Central memory CD4-positive, alpha-beta T cell (primary cell): ENCODE data around the gene SETD3.

Experiments
- DNase-seq: peaks from one replicate; pipeline ENCODE4 v3.0.0; 2022

SETD3 gene

GRCh38 chr14:99454246-99454645, 26.4 kb downstream of the SETD3 start:
- DNase-seq, result no peak

GRCh38 chr14:99452968-99453367, 27.7 kb downstream of the SETD3 start:
- DNase-seq, result no peak

GRCh38 chr14:99451234-99451633, 29.4 kb downstream of the SETD3 start:
- DNase-seq, result no peak

- DNase-seq, result no peak
Observed at GRCh38 chr14:99450266-99450665, 30.4 kb downstream of the SETD3 start.

GRCh38 chr14:99447739-99448138, 32.9 kb downstream of the SETD3 start:
- no peak for DNase-seq

- no peak for DNase-seq
Observed at GRCh38 chr14:99445931-99446330, 34.7 kb downstream of the SETD3 start.

GRCh38 chr14:99441918-99442317, 38.7 kb downstream of the SETD3 start:
- no peak for DNase-seq

GRCh38 chr14:99441157-99441870, 39.3 kb downstream of the SETD3 start:
- no peak for DNase-seq

GRCh38 chr14:99440278-99440677, 40.4 kb downstream of the SETD3 start:
- DNase-seq, result no peak

GRCh38 chr14:99437706-99438105, 43.0 kb downstream of the SETD3 start:
- DNase-seq, result no peak

GRCh38 chr14:99436247-99437180, 44.1 kb downstream of the SETD3 start:
- DNase-seq, result no peak

- DNase-seq, result no peak
Observed at GRCh38 chr14:99435327-99435726, 45.3 kb downstream of the SETD3 start.

- DNase-seq, result no peak
Observed at GRCh38 chr14:99432485-99432884, 48.2 kb downstream of the SETD3 start.

GRCh38 chr14:99431986-99432385, 48.7 kb downstream of the SETD3 start:
- DNase-seq, result no peak

GRCh38 chr14:99430491-99430890, 50.2 kb downstream of the SETD3 start:
- peak; percentile 10 for DNase-seq

- no peak for DNase-seq
Observed at GRCh38 chr14:99427632-99428300, 52.9 kb downstream of the SETD3 start.

- no peak for DNase-seq
Observed at GRCh38 chr14:99426813-99427346, 53.8 kb downstream of the SETD3 start.

GRCh38 chr14:99426265-99426664, 54.4 kb downstream of the SETD3 start:
- no peak for DNase-seq

GRCh38 chr14:99425272-99425681, 55.4 kb downstream of the SETD3 start:
- DNase-seq, result no peak

GRCh38 chr14:99424306-99424877, 56.3 kb downstream of the SETD3 start:
- no peak for DNase-seq

GRCh38 chr14:99423434-99423833, 57.2 kb downstream of the SETD3 start:
- no peak for DNase-seq

GRCh38 chr14:99422228-99423010, 58.2 kb downstream of the SETD3 start:
- DNase-seq, result no peak
